Spleen (tissue), 11 donors: ENCODE measurements around the gene MARCHF10. TPM values are rescaled to one million over a fixed set of nuclear protein-coding genes. Genes with fewer than 3 reads are reported as not detected.
A peak's percentile ranks its signal among the peaks of the same experiment; 100 is the strongest.

Experiments used
- DNase-seq: peaks from one replicate; pipeline ENCODE4 v3.0.0-alpha.2; 2020
- H3K27ac ChIP-seq, 8 donors: fragments of 200-600 bp; sonication (generic) in 7 of 8; 1 replicate in 4 of 8; 2 replicates in 4 of 8; pipeline versions ENCODE4 v1.5.0 to v1.8.0; 2016 to 2021; ENCODE audit warnings: inconsistent platforms in 4 of 8, mild to moderate bottlenecking in 4 of 8, moderate library complexity in 1 of 8
- H3K27me3 ChIP-seq, 7 donors: fragments of 200-600 bp; sonication (generic) in 6 of 7; replicated peaks in 1 of 7; 1 replicate in 4 of 7; 2 replicates in 3 of 7; pipeline versions ENCODE4 v1.5.0 to v1.8.0; 2016 to 2021; ENCODE audit warnings: inconsistent platforms in 3 of 7, mild to moderate bottlenecking in 1 of 7
- H3K36me3 ChIP-seq, 6 donors: fragments of 200-600 bp; sonication (generic) in 5 of 6; 1 replicate in 4 of 6; 2 replicates in 2 of 6; pipeline versions ENCODE4 v1.5.0 to v1.8.0; 2016 to 2021; ENCODE audit warnings: inconsistent platforms in 2 of 6
- H3K4me1 ChIP-seq, 6 donors: fragments of 200-600 bp; sonication (generic) in 5 of 6; 1 replicate in 3 of 6; 2 replicates in 3 of 6; pipeline versions ENCODE4 v1.5.0 to v1.8.0; 2016 to 2021; ENCODE audit warnings: inconsistent platforms in 3 of 6
- H3K4me3 ChIP-seq, 8 donors: fragments of 200-600 bp; sonication (generic) in 7 of 8; 1 replicate in 4 of 8; 2 replicates in 4 of 8; pipeline versions ENCODE4 v1.5.0 to v1.8.0; 2016 to 2021; ENCODE audit warnings: inconsistent platforms in 4 of 8, mild to moderate bottlenecking in 4 of 8, moderate library complexity in 2 of 8
- H3K9me3 ChIP-seq, 8 donors: fragments of 200-600 bp; sonication (generic) in 7 of 8; 1 replicate in 4 of 8; 2 replicates in 4 of 8; pipeline versions ENCODE4 v1.5.0 to v1.8.0; 2016 to 2021; ENCODE audit warnings: inconsistent platforms in 4 of 8
- CTCF ChIP-seq, 11 experiments: fragments of 200-600 bp in 7 of 11; fragments of 450-650 bp in 4 of 11; sonication (generic) in 4 of 11; IDR thresholded peaks in 8 of 11; conservative IDR thresholded peaks in 3 of 11; 1 replicate in 7 of 11; 2 replicates in 4 of 11; pipeline versions ENCODE4 v1.4.0 to v1.8.0; 2016 to 2021; ENCODE audit warnings: antibody characterized with exemption in 11 of 11, inconsistent platforms in 4 of 11, mild to moderate bottlenecking in 1 of 11
- POLR2A ChIP-seq, 3 donors: fragments of 450-650 bp; IDR thresholded peaks; one replicate each; pipeline ENCODE4 v1.5.1; 2017; ENCODE audit warnings: antibody characterized with exemption in 3 of 3, mild to moderate bottlenecking in 1 of 3
- POLR2AphosphoS5 ChIP-seq, 3 donors: sonication (generic); formaldehyde crosslinking; IDR thresholded peaks; one replicate each; pipeline ENCODE4 v1.5.1; 2017; ENCODE audit warnings: antibody characterized with exemption in 3 of 3
- WGBS, 5 donors: extraction: QIAGEN DNeasy Blood & Tissue Kit in 3 of 5; methylation state at CpG; one replicate each; pipeline versions ENCODE4 v1.1.5 to v1.1.7; 2013 to 2018; 5-methylcytosine and 5-hydroxymethylcytosine counted together
- intact Hi-C: fragments of 100-400 bp; cut with DNase I; formaldehyde crosslinking; loops from one replicate; pipeline ENCODE4 v1.15.0; 2023; ENCODE audit warnings: low total_unique reads
- polyA plus RNA-seq, 3 donors: library from polyadenylated mRNA; stranded (reverse); fragments of 200-250 nt; gene quantifications; one replicate each; pipeline ENCODE4 v1.2.1, GENCODE V29; 2013
- total RNA-seq, 7 donors: library from RNA; depleted of rRNA in 3 of 7; stranded (reverse); fragments of >200 nt in 3 of 7; fragmentation: NEBNext Ultra II Directional in 4 of 7; extraction: Animal tissue kit (Norgen Biotek cat#: 25700) in 4 of 7; gene quantifications; one replicate each; pipeline versions ENCODE4 v1.1.0 to v1.2.1, GENCODE V29; 2016 to 2021
- donor health status: healthy with polysubstance abuse.
- donor health status: DM: no; HTN: no; CAD: no; lungs with moderate emphysema.
- donor health status: DM: no; HTN: no; CAD: no.
- donor health status: Bipolar disorder and iron deficiency.
- donor health status: healthy.
- donor health status: DM: no; HTN: no; CAD: no.
- donor health status: DM: yes; HTN: yes; CAD: no.

Gene MARCHF10
- total and polyA plus RNA-seq, 10 donors: 0.15 to 0.32 (median 0.26) TPM; not detected in 7

GRCh38 chr17:62808576-62808970, 459 bp upstream of the MARCHF10 start:
- peaks cover 0 to 40% (median 15%) of the 10 kb centered on the region in 7 donors for H3K27me3 ChIP-seq
- no peak for DNase-seq
- H3K4me3 ChIP-seq: peak overlapping the region in 1 of 8 donors; percentile 52
- TF ChIP-seq POLR2AphosphoS5 (IDR thresholded peaks at IDR 0.05) (no peak), POLR2A (IDR thresholded peaks at IDR 0.05) (no peak), CTCF (IDR thresholded peaks at IDR 0.05 in 8 of 11, conservative IDR thresholded peaks at IDR 0.05 in 3 of 11) (no peak)
- 84 to 90% (median 87%) methylated on average over 10 of the region's 10 CpGs for WGBS, 5 donors
- H3K36me3 ChIP-seq: no peaks in the 10 kb centered on the region
- intact Hi-C loops: no loop called here
- peaks cover 0 to 12% (median 8%) of the 10 kb centered on the region in 6 donors for H3K4me1 ChIP-seq
- no peak overlapping the region for H3K27ac ChIP-seq
- H3K9me3 ChIP-seq: peaks cover 0 to 6% (median 0%) of the 10 kb centered on the region in 8 donors

- Histone ChIP-seq H3K4me1 (peaks cover 0 to 12% (median 8%) of the 10 kb centered on the region in 6 donors), H3K36me3 (no peaks in the 10 kb centered on the region), H3K27ac (no peak overlapping the region), H3K9me3 (no peaks in the 10 kb centered on the region), H3K4me3 (no peak overlapping the region), H3K27me3 (peaks cover 0 to 55% (median 17%) of the 10 kb centered on the region in 7 donors)
- 90 to 97% (median 91%) methylated on average over 3 of the region's 3 CpGs for WGBS, 5 donors
- no peak for DNase-seq
- TF ChIP-seq CTCF (IDR thresholded peaks at IDR 0.05 in 8 of 11, conservative IDR thresholded peaks at IDR 0.05 in 3 of 11): no peak
- TF ChIP-seq POLR2AphosphoS5 (IDR thresholded peaks at IDR 0.05): no peak
- TF ChIP-seq POLR2A (IDR thresholded peaks at IDR 0.05): no peak
- intact Hi-C loops: no loop called here
These were observed 2.9 kb downstream of the MARCHF10 start for GRCh38 chr17:62805234-62805633.

- peaks cover 0 to 55% (median 17%) of the 10 kb centered on the region in 7 donors for H3K27me3 ChIP-seq
- DNase-seq: no peak
- H3K4me1 ChIP-seq: peaks cover 0 to 12% (median 8%) of the 10 kb centered on the region in 6 donors
- H3K9me3 ChIP-seq: no peaks in the 10 kb centered on the region
- no peak overlapping the region for H3K4me3 ChIP-seq
- TF ChIP-seq CTCF (IDR thresholded peaks at IDR 0.05 in 8 of 11, conservative IDR thresholded peaks at IDR 0.05 in 3 of 11) (no peak), POLR2A (IDR thresholded peaks at IDR 0.05) (no peak), POLR2AphosphoS5 (IDR thresholded peaks at IDR 0.05) (no peak)
- 78 to 97% (median 86%) methylated on average over 8 of the region's 8 CpGs for WGBS, 5 donors
- intact Hi-C loops: no loop called here
- H3K27ac ChIP-seq: no peak overlapping the region
- H3K36me3 ChIP-seq: no peaks in the 10 kb centered on the region
These were observed 3.3 kb downstream of the MARCHF10 start for GRCh38 chr17:62804822-62805221.

GRCh38 chr17:62804025-62804424, 4.1 kb downstream of the MARCHF10 start:
- Histone ChIP-seq H3K36me3 (no peaks in the 10 kb centered on the region), H3K27ac (no peak overlapping the region), H3K9me3 (no peaks in the 10 kb centered on the region), H3K27me3 (peaks cover 0 to 51% (median 15%) of the 10 kb centered on the region in 7 donors), H3K4me1 (peaks cover 0 to 12% (median 8%) of the 10 kb centered on the region in 6 donors), H3K4me3 (no peak overlapping the region)
- intact Hi-C loops: no loop called here
- no peak for DNase-seq
- TF ChIP-seq POLR2AphosphoS5 (IDR thresholded peaks at IDR 0.05) (no peak), POLR2A (IDR thresholded peaks at IDR 0.05) (no peak), CTCF (IDR thresholded peaks at IDR 0.05 in 8 of 11, conservative IDR thresholded peaks at IDR 0.05 in 3 of 11) (no peak)
- WGBS, 5 donors: 85 to 96% (median 92%) methylated on average over 12 of the region's 12 CpGs
